NCI-H748 (cell line): ENCODE measurements around the gene PRDM11.

Experiments
- DNase-seq: peaks from one replicate; lab custom pipeline; 2025; ENCODE audit not compliant: unreplicated experiment; lab: John Stamatoyannopoulos, UW

Gene PRDM11

GRCh38 chr11:45174168-45174835 is 27.9 kb downstream of the PRDM11 start:
- no peak for DNase-seq

GRCh38 chr11:45174963-45175362 is 28.5 kb downstream of the PRDM11 start:
- DNase-seq: no peak

- DNase-seq: peak; percentile 42
Observed at GRCh38 chr11:45176996-45177395, 30.6 kb downstream of the PRDM11 start.

- no peak for DNase-seq
Observed at GRCh38 chr11:45178223-45178622, 31.8 kb downstream of the PRDM11 start.

- no peak for DNase-seq
Observed at GRCh38 chr11:45178890-45179671, 32.6 kb downstream of the PRDM11 start.

- DNase-seq: peak; percentile 39
Observed at GRCh38 chr11:45179686-45180178, 33.3 kb downstream of the PRDM11 start.

GRCh38 chr11:45180179-45180847 is 33.9 kb downstream of the PRDM11 start:
- DNase-seq: peak; percentile 64

GRCh38 chr11:45180848-45181192 is 34.4 kb downstream of the PRDM11 start:
- DNase-seq: peak; percentile 52

- DNase-seq: no peak
Observed at GRCh38 chr11:45181193-45181888, 34.9 kb downstream of the PRDM11 start.

GRCh38 chr11:45181889-45182550 is 35.6 kb downstream of the PRDM11 start:
- DNase-seq: no peak

GRCh38 chr11:45182902-45183301 is 36.5 kb downstream of the PRDM11 start:
- DNase-seq: peak; percentile 35

- DNase-seq: no peak
Observed at GRCh38 chr11:45184640-45185039, 38.2 kb downstream of the PRDM11 start.

GRCh38 chr11:45185228-45185729 is 38.8 kb downstream of the PRDM11 start:
- DNase-seq: no peak

GRCh38 chr11:45187375-45187774 is 40.9 kb downstream of the PRDM11 start:
- DNase-seq: no peak

GRCh38 chr11:45188127-45188526 is 41.7 kb downstream of the PRDM11 start:
- DNase-seq: no peak

- DNase-seq: no peak
Observed at GRCh38 chr11:45189230-45189629, 42.8 kb downstream of the PRDM11 start.

GRCh38 chr11:45193695-45194094 is 47.3 kb downstream of the PRDM11 start:
- DNase-seq: no peak

- DNase-seq: peak; percentile 37
Observed at GRCh38 chr11:45204761-45205160, 58.3 kb downstream of the PRDM11 start.

- DNase-seq: no peak
Observed at GRCh38 chr11:45205978-45206377, 59.5 kb downstream of the PRDM11 start.

GRCh38 chr11:45208135-45208534 is 61.7 kb downstream of the PRDM11 start:
- DNase-seq: peak; percentile 97
